ENCODE data around the gene ARMC6.

Gene ARMC6

GRCh38 chr19:19083413-19084178 lies 50.2 kb downstream of the ARMC6 start:
- no peak overlapping the region for H3K4me3 ChIP-seq (ENCODE audit: low read depth, low read length)
- TF ChIP-seq MYC (IDR thresholded peaks at IDR 0.05; ENCODE audit: low read depth, low read length) = no peak
- no peak for TF ChIP-seq POLR2A (IDR thresholded peaks at IDR 0.05; ENCODE audit: extremely low read depth, insufficient read length)
- TF ChIP-seq, protein P1, sequence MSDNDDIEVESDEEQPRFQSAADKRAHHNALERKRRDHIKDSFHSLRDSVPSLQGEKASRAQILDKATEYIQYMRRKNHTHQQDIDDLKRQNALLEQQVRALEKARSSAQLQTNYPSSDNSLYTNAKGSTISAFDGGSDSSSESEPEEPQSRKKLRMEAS (IDR thresholded peaks at IDR 0.05; ENCODE audit: low read depth, low read length) = no peak
- TF ChIP-seq, protein P2, sequence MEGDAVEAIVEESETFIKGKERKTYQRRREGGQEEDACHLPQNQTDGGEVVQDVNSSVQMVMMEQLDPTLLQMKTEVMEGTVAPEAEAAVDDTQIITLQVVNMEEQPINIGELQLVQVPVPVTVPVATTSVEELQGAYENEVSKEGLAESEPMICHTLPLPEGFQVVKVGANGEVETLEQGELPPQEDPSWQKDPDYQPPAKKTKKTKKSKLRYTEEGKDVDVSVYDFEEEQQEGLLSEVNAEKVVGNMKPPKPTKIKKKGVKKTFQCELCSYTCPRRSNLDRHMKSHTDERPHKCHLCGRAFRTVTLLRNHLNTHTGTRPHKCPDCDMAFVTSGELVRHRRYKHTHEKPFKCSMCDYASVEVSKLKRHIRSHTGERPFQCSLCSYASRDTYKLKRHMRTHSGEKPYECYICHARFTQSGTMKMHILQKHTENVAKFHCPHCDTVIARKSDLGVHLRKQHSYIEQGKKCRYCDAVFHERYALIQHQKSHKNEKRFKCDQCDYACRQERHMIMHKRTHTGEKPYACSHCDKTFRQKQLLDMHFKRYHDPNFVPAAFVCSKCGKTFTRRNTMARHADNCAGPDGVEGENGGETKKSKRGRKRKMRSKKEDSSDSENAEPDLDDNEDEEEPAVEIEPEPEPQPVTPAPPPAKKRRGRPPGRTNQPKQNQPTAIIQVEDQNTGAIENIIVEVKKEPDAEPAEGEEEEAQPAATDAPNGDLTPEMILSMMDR (IDR thresholded peaks at IDR 0.05; ENCODE audit: low read depth, low read length) = no peak
- DNase-seq (ENCODE audit: low read depth) = no peak

DNA sequence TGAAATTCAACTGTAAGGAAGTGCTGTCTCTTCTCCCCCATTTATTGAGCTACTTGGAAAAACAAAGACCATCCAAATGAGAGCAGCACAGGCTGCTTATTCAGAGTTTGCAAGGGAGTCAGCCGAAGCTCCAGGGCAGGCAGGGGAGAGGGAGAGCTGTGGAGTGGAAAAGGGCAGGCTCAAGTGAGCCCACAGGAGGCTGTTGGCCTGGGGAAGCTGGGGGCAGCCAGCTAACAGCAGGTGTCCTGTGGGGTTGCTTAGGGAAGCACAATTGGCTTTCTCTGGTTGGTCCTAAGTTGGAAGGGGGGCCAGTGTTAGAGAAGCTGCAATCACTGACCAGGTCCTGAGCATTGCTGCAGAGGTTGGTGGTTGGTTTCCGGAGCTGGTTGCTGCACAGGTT lies 54.3 kb downstream of the ARMC6 start:
- no peak for DNase-seq (ENCODE audit: low read depth)
- no peak overlapping the region for H3K4me3 ChIP-seq (ENCODE audit: low read depth, low read length)
- TF ChIP-seq, protein P1 (IDR thresholded peaks at IDR 0.05; ENCODE audit: low read depth, low read length) = no peak
- TF ChIP-seq POLR2A (IDR thresholded peaks at IDR 0.05; ENCODE audit: extremely low read depth, insufficient read length) (no peak), MYC (IDR thresholded peaks at IDR 0.05; ENCODE audit: low read depth, low read length) (no peak)
- TF ChIP-seq, protein P2 (IDR thresholded peaks at IDR 0.05; ENCODE audit: low read depth, low read length) = no peak

DNA sequence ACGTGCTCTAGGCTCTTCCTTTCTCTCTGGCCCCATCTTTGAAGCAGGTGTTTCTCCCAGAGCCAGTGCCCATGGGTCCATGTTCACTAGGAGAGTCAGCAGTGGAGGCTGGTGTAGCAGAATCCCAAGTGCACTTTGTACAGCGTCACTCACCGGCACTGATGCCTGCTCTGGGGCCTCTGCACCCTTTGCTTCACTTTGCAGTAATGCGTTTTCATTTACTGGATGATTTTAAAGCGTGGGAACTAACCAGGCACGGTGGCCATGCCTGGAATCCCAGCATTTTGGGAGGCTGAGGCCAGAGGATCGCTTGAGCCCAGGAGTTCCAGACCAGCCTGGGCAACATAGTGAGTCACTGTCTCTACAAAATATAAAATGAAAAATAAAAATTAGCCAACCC lies 61.1 kb downstream of the ARMC6 start:
- TF ChIP-seq, protein P2 (IDR thresholded peaks at IDR 0.05; ENCODE audit: low read depth, low read length) = no peak
- TF ChIP-seq POLR2A (IDR thresholded peaks at IDR 0.05; ENCODE audit: extremely low read depth, insufficient read length) (no peak), MYC (IDR thresholded peaks at IDR 0.05; ENCODE audit: low read depth, low read length) (no peak)
- TF ChIP-seq, protein P1 (IDR thresholded peaks at IDR 0.05; ENCODE audit: low read depth, low read length) = no peak
- no peak overlapping the region for H3K4me3 ChIP-seq (ENCODE audit: low read depth, low read length)
- DNase-seq (ENCODE audit: low read depth) = no peak

DNA sequence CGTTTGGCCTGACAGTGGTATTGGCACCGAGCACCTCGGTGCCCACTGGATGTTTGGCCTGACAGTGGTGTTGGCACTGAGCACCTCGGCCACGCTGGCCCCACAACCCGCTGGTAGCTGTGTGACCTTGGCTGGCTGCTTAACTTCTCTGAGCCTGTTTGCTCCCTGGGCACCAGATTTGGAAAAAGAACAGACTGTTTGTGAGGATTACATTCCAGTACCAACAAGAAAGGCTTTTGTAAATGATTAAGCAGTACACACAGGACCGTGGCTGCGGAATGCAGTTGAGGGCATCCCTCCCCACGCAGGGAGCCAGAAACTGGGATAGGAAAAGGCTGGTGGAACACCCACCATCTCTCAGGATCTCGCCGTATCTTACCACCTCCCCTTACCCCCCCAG lies 62.3 kb downstream of the ARMC6 start:
- TF ChIP-seq, protein P1 (IDR thresholded peaks at IDR 0.05; ENCODE audit: low read depth, low read length) = no peak
- TF ChIP-seq MYC (IDR thresholded peaks at IDR 0.05; ENCODE audit: low read depth, low read length) = no peak
- TF ChIP-seq, protein P2 (IDR thresholded peaks at IDR 0.05; ENCODE audit: low read depth, low read length) = no peak
- no peak for DNase-seq (ENCODE audit: low read depth)
- H3K4me3 ChIP-seq (ENCODE audit: low read depth, low read length) = no peak overlapping the region

GRCh38 chr19:19096641-19097627 lies 63.5 kb downstream of the ARMC6 start:
- no peak for DNase-seq (ENCODE audit: low read depth)
- TF ChIP-seq POLR2A (IDR thresholded peaks at IDR 0.05; ENCODE audit: extremely low read depth, insufficient read length) (no peak), MYC (IDR thresholded peaks at IDR 0.05; ENCODE audit: low read depth, low read length) (no peak)
- TF ChIP-seq, protein P2 (IDR thresholded peaks at IDR 0.05; ENCODE audit: low read depth, low read length) = no peak
- TF ChIP-seq, protein P1 (IDR thresholded peaks at IDR 0.05; ENCODE audit: low read depth, low read length) = no peak
- no peak overlapping the region for H3K4me3 ChIP-seq (ENCODE audit: low read depth, low read length)

Data from NB4 (cell line).